HG03354 (cell line): ENCODE measurements around the gene PTPRM.

Source experiments
- ATAC-seq: cut with Tn5 transposase; IDR thresholded peaks from one replicate; pipeline ENCODE4 v1.9.1; 2021; ENCODE audit warnings: mild to moderate bottlenecking; ENCODE audit not compliant: unreplicated experiment, poor library complexity, severe bottlenecking

Gene PTPRM

DNA sequence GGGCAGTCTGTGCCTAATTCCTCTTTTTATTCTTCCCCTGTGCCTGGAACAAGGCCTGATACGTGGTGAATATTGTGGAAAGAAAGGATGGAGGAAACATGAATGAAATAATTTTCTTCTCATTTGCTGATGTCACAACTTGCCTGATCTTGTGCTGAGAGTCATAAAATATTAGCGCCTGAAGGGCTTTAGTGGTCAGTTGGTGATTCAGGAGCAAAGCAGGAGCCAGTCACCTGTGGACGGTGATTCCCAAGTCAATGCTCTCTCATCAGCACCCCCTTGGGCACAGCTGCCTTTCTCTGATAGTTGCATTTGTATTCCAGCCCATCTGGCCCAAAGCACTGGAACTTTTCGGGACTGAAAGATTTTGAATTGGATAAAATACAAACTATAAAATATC, 539.5 kb downstream of the PTPRM start:
- no peak for ATAC-seq

- no peak for ATAC-seq
Observed at GRCh38 chr18:8107426-8107825, 540.3 kb downstream of the PTPRM start.

GRCh38 chr18:8114480-8114879, 547.4 kb downstream of the PTPRM start:
- ATAC-seq: no peak

- no peak for ATAC-seq
Observed at GRCh38 chr18:8116341-8117005, 549.4 kb downstream of the PTPRM start.

DNA sequence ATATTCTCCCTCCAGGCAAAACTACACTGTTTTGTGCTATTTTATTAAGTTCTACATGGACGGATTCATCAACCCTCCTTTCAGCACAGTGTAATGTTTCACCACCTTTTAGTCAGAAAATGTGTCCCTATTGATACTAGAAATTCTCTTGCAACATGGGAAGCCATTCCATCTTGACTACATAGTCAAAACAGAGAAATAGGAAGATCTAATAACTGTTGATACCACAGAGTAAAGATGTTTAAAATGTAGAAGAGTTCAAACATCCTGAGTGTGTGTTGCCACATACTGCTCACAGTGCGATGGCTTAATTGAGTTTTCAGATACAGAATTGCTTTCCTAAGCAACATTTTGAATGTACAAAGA, 549.9 kb downstream of the PTPRM start:
- no peak for ATAC-seq

DNA sequence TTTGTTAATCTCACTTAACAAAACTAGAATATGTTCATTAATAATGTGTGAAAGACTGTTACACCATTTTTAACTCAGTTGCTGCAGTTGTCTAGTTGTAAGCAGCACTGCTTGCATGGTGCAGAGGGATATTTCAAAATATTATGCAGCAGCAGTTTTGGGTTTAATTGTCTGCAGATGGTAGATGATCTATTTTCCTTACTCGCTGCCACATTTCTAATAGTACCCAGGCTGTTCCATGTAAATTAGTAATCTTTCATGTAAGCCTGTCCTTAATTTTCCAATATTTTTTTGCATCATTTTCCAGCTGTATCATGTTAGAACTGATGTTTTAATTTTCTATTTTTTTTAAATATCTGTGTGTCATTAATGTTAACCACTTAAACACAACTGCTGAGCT, 554.0 kb downstream of the PTPRM start:
- ATAC-seq: no peak

- ATAC-seq: no peak
Observed at GRCh38 chr18:8121942-8122480, 554.9 kb downstream of the PTPRM start.

DNA sequence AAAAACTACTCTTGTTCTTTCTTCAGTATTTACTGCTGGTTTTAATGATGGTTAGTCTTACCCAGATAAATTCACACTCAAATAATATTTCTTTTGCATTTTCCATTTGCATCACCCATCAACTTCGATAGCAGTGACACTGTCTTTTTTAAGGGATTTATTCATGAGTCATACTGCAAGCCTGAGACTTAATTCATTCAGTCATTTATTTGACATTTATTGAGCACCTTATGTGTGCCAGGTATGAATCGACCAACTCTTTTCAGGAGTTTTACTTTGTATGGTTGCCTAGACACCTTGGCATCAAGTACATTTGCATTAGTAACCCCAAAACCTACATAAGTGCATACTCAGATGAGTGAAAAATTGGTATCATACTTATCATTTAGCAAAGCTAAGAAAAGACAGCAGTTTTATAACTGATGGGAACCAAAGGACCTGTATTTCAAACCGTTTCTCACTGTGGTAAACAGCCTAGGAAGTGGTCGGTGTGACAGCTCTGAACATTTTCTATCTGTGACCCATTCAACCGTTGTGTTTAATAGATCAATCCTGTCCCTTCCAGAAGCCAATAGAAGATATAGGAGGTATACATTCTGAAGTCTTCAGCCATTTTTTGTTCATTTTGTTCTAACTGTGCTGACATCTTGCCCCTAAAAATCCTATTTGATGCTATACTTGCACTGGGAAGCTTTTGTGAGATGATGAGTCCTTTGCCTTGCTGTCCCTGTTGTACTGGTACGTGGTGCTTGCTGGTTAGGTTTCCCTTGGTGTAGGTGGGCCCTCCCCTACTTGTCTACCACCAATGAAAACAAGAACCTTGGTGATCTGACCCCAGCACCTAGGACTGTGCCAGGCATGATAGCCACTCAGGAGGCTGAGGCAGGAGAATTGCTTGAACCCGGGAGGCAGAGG, 557.4 kb downstream of the PTPRM start:
- no peak for ATAC-seq

DNA sequence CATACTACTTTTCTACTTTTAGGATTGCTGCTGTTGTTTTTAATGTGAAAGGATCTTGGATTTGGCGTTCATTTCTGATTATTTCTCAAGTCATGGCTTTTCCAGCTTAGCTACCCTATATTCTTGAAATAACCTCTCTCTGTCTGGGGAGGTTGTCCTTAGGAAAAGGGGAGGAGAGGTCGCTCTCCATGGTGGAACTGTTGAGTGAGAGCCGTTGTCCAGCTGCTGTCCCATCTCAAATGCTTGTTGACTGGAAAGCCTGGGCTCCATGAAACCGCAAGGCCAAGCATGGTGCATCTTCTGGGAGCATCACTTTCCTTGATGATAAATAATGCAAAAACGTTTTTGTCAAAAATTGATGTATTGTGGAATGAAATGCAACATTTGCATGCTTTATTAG, 563.0 kb downstream of the PTPRM start:
- no peak for ATAC-seq

DNA sequence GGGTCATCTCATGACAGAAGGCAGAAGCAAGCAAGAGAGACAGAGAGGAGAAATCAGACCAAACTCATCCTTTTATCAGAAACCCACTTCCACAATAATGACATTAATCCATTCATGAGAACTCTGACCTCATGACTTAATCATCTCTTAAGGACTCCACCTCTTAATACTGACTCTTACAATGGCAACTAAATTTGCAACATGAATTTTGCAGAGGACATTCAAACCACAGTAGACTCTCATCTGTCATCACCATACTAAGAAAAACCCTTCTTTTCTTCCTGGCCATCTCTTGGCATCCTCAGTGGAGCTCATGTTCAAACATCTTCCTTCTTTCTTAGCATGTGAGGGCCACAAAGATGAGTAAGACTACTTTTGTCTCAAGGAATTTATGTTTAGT, 565.9 kb downstream of the PTPRM start:
- no peak for ATAC-seq

- ATAC-seq: no peak
Observed at GRCh38 chr18:8133888-8134287, 566.8 kb downstream of the PTPRM start.

DNA sequence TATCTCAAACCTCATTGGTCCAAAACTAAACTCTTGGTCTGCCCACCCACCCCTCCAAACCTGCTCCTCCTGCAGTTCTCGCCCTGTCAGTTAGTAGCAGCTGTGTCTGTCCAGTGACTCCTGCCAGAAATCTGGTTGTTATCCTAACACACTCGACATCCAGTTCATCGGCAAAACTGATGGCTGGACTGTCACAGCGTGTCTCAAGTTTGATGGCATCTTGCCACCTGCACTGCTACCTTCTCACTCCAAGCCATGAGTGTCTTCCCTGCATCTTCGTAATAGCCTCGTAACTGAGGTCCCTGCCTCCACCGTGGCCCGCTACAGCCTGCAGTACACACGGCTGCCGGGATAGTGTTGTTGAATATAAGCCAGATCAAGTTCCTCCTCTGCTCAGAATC, 572.0 kb downstream of the PTPRM start:
- ATAC-seq: no peak

- ATAC-seq: no peak
Observed at GRCh38 chr18:8139891-8140406, 572.8 kb downstream of the PTPRM start.

DNA sequence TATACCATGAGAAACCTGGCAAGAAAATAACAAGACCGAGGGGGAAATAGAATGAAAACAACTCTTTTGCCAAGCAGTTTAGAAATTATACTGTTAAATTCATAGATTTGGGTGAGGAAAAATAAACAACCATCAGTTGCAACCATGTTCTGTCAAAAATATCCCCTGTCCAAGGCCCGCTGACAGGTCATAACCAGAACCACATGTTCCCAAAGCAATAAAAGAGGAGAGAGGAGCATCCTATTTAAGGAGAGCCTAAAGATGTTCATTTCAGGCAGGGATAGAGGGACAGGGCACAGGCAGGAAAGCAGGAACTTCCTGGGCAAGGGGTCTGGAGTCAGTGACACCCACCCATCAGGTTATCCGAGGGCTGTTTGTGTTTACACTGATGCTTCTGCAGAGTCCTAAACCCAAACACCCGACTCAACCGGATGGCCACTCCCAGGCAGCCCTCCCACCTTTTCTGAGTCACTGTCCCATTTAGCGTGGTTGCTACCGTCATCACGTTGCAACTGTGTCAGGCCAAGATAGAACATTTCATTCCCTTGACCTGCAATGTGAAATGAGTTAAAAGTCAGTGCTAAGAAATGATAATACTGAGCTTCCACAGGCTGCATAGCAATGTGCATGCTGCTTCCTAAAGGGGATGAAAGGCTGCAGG, 573.9 kb downstream of the PTPRM start:
- ATAC-seq: no peak

DNA sequence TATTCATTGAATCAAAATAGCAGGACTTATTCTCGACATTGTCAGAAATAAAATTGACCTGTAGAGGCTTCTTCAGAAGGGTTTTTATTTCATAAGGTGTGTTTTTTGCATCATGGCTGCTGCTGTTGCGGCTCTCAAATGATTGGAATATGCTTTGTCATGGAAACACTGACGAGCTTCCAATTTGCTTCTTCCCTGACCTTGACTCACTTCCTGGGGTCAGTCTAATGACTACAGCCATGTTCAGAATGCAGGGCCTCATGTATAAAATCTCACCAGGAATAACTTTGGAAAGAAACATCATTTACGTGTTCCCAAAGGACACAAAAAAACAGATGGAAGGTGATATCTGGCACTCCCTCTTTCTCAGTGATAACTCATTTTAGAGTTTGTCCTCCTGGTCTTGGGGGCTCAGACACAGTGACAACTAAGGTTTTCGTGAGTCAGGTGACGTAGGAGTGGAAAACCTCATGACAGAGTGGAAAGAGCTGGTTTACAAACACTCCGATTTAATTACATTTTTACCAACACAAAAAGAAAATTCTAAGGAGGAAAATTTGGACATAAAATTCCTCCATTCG, 575.1 kb downstream of the PTPRM start:
- ATAC-seq: no peak

DNA sequence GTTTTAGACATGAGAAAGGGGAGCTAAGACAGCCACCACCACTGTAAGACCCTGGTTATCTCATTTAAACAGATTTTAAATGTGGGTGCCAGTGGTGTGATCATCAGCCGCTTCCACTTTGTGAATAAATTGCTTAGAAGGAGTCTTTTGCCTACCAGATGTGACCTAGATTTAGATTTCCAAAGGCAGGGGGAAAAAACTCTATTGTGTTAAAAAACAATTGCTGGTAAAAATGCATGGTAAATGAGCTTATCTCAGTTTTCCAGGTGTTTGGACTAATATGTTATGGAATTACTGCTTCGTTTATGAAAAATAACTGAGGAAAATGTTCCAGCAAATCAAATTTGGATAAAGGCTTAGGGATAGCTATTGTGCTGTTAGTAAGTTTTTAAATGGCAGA, 575.8 kb downstream of the PTPRM start:
- no peak for ATAC-seq

- ATAC-seq: no peak
Observed at GRCh38 chr18:8151181-8151580, 584.1 kb downstream of the PTPRM start.

DNA sequence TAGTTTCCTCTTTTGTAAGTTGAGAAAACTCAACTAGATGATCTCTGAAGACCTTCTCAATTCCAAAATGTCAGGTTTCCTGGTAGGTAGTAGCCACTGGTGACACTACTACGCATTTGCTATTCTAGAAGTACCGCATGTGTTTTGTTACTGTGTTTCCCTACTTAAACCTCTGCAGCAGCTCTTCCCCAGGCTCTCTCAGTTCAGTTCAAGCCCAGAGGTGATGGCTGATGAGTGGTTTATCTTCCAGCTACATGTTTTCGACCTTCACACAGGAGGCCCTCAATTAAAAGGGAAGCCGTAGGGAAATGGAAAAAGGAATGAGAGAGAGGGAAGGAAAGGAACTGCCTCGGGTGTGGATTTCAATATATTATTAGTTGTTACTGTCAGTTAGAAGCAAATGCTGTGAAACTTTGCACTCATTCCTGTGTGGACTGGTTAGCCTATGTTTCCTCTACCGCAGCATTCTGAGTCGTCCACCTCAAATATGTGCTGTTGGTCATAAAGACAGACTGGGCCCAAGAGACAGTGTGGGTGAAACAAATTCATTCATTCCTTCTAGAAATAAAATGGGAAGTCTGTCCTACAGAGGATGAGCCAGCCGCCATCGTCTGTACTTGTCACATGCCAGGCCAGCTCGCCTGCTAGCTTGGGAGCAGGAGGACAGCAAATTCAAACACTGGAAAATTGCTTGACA, 586.9 kb downstream of the PTPRM start:
- no peak for ATAC-seq

- ATAC-seq: no peak
Observed at GRCh38 chr18:8162802-8163201, 595.7 kb downstream of the PTPRM start.
